IPS-20b (cell line): ENCODE data around the gene CDK15.
"Not testable (repeated sequence)": the region's sequence is repeated elsewhere in the genome, so short reads cannot be mapped to it uniquely, and the experiment has no call there.

Experiments
- H3K27ac ChIP-seq: one replicate; pipeline ENCODE4 v1.5.1; 2013; ENCODE audit warnings: low read length
- H3K27me3 ChIP-seq: 2 replicates; pipeline ENCODE4 v1.6.1; 2013; ENCODE audit warnings: mild to moderate bottlenecking, low read length, inconsistent platforms; ENCODE audit not compliant: insufficient read depth
- H3K36me3 ChIP-seq: 2 replicates; pipeline ENCODE4 v1.6.1; 2013; ENCODE audit warnings: low read depth, mild to moderate bottlenecking, inconsistent platforms, low read length, moderate library complexity; ENCODE audit not compliant: insufficient read depth
- H3K4me1 ChIP-seq: 2 replicates; pipeline ENCODE4 v1.6.1; 2013; ENCODE audit warnings: mild to moderate bottlenecking, control low read depth, inconsistent platforms, low read length, moderate library complexity; ENCODE audit not compliant: insufficient read depth
- H3K4me3 ChIP-seq: 2 replicates; pipeline ENCODE4 v1.5.1; 2013; ENCODE audit warnings: mild to moderate bottlenecking, low read length, inconsistent platforms
- H3K9ac ChIP-seq: 2 replicates; pipeline ENCODE4 v1.6.1; 2013; ENCODE audit warnings: low read depth, mild to moderate bottlenecking, inconsistent platforms, low read length, moderate library complexity
- H3K9me3 ChIP-seq: 2 replicates; pipeline ENCODE4 v1.6.1; 2013; ENCODE audit warnings: mild to moderate bottlenecking, low read depth, low read length, inconsistent platforms; ENCODE audit not compliant: insufficient read depth

CDK15 gene

DNA sequence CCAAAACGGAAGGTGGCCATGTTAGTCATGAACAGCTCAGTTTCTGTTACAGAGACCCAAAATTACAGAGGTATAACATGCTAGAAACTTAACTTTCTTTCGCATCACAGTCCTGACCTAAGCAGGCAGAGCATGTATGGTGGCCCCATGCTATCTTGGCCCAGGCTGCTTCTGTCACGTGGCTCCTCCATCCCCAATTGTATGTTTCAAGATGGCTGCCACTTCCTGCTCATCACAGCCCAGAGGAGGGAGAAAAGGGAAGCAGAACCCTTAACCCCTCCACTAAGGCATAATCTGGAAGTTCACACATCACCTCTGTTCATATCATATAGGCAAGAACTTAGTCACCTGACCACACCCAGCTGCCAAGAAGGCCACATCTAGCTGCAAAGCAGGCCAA lies 28.7 kb downstream of the CDK15 start:
- Histone ChIP-seq H3K4me3 (no peak overlapping the region), H3K9ac (no peak overlapping the region), H3K27me3 (no peaks in the 10 kb centered on the region), H3K9me3 (no peaks in the 10 kb centered on the region; the same call in 1 of the 2 replicates), H3K36me3 (no peaks in the 10 kb centered on the region), H3K4me1 (no peaks in the 10 kb centered on the region), H3K27ac (no peak overlapping the region)

- Histone ChIP-seq H3K27me3 (no peaks in the 10 kb centered on the region), H3K36me3 (no peaks in the 10 kb centered on the region), H3K4me1 (peaks cover 8% of the 10 kb centered on the region), H3K4me3 (no peak overlapping the region), H3K9ac (no peak overlapping the region), H3K9me3 (peaks cover 8% of the 10 kb centered on the region), H3K27ac (no peak overlapping the region)
Observed at GRCh38 chr2:201837391-201837790, 31.1 kb downstream of the CDK15 start.

DNA sequence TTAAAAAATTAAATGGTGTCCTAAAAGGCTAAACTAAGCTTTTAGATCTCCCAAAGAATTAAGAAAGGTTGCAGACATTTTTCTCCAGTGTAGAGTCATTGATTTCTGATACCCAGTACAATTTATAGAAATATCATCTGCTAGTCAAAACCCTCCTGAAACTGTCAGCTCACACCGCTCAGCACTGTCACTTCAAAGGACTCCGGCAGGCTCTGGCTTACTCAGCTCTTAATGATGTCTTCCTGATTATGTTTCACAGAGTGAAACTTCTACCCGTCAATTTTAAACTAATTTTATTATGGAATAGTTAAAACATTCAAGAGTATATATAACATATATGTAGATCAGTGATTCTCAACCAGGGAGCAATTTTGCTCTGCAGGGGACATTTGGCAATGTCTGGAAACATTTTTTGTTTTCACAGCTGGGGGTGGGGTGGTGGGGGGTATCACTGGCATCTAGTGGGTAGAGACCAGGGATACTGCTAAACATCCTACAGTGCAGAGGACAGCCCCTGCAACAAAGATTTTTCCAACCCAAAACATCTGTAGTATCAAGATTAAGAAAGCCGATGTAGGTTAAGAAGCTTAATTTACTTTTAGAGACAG lies 31.6 kb downstream of the CDK15 start:
- H3K9me3 ChIP-seq, result peaks cover 8% of the 10 kb centered on the region
- no peak overlapping the region for H3K27ac ChIP-seq
- peaks cover 13% of the 10 kb centered on the region for H3K4me1 ChIP-seq
- H3K9ac ChIP-seq, result no peak overlapping the region
- H3K27me3 ChIP-seq, result no peaks in the 10 kb centered on the region
- H3K4me3 ChIP-seq, result no peak overlapping the region
- no peaks in the 10 kb centered on the region for H3K36me3 ChIP-seq

- Histone ChIP-seq H3K27me3 (no peaks in the 10 kb centered on the region), H3K9ac (no peak overlapping the region), H3K36me3 (no peaks in the 10 kb centered on the region), H3K4me1 (peaks cover 13% of the 10 kb centered on the region), H3K27ac (no peak overlapping the region), H3K4me3 (no peak overlapping the region), H3K9me3 (peaks cover 8% of the 10 kb centered on the region)
Observed at GRCh38 chr2:201839727-201840126, 33.4 kb downstream of the CDK15 start.

DNA sequence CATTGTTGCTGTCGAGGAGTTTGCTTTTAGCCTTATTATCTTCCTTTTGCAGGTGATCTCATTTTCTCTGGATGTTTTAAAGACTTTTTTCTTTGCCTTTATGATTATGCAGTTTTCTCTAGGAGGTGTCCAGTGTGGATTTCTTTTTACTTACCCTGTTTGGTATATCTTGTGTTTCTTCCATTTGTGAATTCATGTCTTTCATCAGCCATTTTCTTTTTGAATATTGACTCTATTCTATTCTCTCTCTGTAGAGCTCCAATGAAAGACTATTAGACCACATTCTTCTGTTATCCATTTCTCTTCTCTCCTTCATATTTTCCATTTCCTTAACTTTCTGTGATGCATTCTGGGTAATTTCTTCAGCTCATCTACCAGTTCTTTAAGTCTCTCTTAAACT lies 34.4 kb downstream of the CDK15 start:
- Histone ChIP-seq H3K27me3 (no peaks in the 10 kb centered on the region), H3K9ac (no peak overlapping the region), H3K36me3 (no peaks in the 10 kb centered on the region), H3K27ac (no peak overlapping the region), H3K9me3 (peaks cover 8% of the 10 kb centered on the region), H3K4me3 (no peak overlapping the region), H3K4me1 (peaks cover 13% of the 10 kb centered on the region)

- Histone ChIP-seq H3K9me3 (peaks cover 8% of the 10 kb centered on the region), H3K4me3 (no peak overlapping the region), H3K9ac (no peak overlapping the region), H3K36me3 (no peaks in the 10 kb centered on the region), H3K27me3 (no peaks in the 10 kb centered on the region), H3K4me1 (peaks cover 13% of the 10 kb centered on the region), H3K27ac (no peak overlapping the region)
Observed at GRCh38 chr2:201842131-201842860, 36.0 kb downstream of the CDK15 start.

GRCh38 chr2:201844922-201845321 lies 38.6 kb downstream of the CDK15 start:
- peaks cover 13% of the 10 kb centered on the region for H3K4me1 ChIP-seq
- H3K9me3 ChIP-seq, H3K27ac ChIP-seq: not testable (repeated sequence)

GRCh38 chr2:201847481-201847880 lies 41.1 kb downstream of the CDK15 start:
- H3K4me1 ChIP-seq, result peaks cover 6% of the 10 kb centered on the region
- no peaks in the 10 kb centered on the region for H3K36me3 ChIP-seq
- no peak overlapping the region for H3K9ac ChIP-seq
- no peak overlapping the region for H3K4me3 ChIP-seq
- H3K27ac ChIP-seq, result no peak overlapping the region
- H3K27me3 ChIP-seq, result no peaks in the 10 kb centered on the region
- H3K9me3 ChIP-seq, result no peaks in the 10 kb centered on the region

More at GRCh38 chr2:201844922-201845321, 38.6 kb downstream of the CDK15 start:
- not testable (repeated sequence) for H3K4me3 ChIP-seq, H3K27me3 ChIP-seq, H3K9ac ChIP-seq, H3K36me3 ChIP-seq

- Histone ChIP-seq H3K9ac (no peak overlapping the region), H3K9me3 (no peaks in the 10 kb centered on the region), H3K27ac (no peak overlapping the region), H3K4me3 (no peak overlapping the region), H3K36me3 (no peaks in the 10 kb centered on the region), H3K27me3 (no peaks in the 10 kb centered on the region), H3K4me1 (peaks cover 7% of the 10 kb centered on the region; the same call in 1 of the 2 replicates)
Observed at GRCh38 chr2:201852462-201852861, 46.1 kb downstream of the CDK15 start.

DNA sequence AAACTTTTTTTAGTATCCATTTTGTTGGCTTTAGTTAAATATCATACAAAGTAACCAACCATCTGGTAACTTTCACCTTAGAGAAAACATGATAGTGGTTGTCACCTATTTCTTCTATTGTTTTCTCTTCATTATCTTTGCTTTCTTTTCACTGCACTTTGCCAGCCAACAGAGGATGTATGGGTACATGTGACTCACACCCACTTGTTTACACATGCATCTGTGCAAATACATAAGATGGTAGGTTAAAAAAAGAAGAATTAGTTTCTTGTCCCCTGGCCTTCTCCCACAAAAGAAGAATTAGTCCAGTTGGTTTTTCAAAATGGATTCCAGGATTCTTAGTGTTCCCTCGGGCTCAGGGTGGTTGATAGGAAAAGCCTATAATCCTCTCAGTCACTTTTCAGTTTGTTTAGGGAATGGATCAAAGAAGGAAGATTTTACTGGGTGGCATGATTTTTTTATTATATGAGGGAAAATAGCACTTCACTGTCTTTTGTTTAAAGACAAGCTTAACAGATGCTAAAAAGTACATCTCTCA lies 46.6 kb downstream of the CDK15 start:
- Histone ChIP-seq H3K27me3 (no peaks in the 10 kb centered on the region), H3K36me3 (no peaks in the 10 kb centered on the region), H3K9me3 (no peaks in the 10 kb centered on the region), H3K27ac (no peak overlapping the region), H3K4me1 (peaks cover 7% of the 10 kb centered on the region; the same call in 1 of the 2 replicates), H3K4me3 (no peak overlapping the region), H3K9ac (no peak overlapping the region)

DNA sequence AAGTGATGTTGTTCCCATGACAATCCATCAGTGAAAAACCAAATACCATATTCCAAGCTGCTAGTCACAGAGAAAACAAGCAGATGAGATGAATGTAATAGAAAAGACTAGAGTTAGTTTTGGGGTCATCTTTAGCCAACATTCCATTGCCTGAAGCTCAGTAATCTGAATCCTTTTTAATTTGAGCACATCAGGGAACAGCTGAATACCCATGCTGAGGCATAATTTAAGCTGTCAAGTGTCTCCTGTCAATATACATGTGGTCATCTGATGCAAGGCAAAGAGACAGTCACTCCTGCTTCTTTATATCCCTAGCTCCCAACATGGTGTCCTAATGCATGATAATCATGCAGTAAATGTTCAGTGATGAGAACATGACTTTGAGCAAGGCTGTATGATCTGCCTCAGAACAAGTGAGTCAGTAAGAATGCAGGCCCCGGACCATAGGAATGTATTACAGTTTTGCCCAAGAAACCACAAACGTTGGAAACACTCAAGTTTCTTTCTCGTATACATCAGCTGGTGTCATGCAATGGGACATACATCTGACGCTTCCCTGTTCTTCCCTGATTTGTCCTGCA lies 48.0 kb downstream of the CDK15 start:
- H3K9me3 ChIP-seq, result no peaks in the 10 kb centered on the region
- H3K4me1 ChIP-seq, result peaks cover 18% of the 10 kb centered on the region; the same call in 1 of the 2 replicates
- no peak overlapping the region for H3K27ac ChIP-seq
- no peaks in the 10 kb centered on the region for H3K27me3 ChIP-seq
- no peaks in the 10 kb centered on the region for H3K36me3 ChIP-seq
- H3K9ac ChIP-seq, result no peak overlapping the region
- no peak overlapping the region for H3K4me3 ChIP-seq

- no peak overlapping the region for H3K4me3 ChIP-seq
- peaks cover 23% of the 10 kb centered on the region; the same call in 1 of the 2 replicates for H3K4me1 ChIP-seq
- no peak overlapping the region for H3K27ac ChIP-seq
- no peak overlapping the region for H3K9ac ChIP-seq
- no peaks in the 10 kb centered on the region for H3K36me3 ChIP-seq
- no peaks in the 10 kb centered on the region for H3K27me3 ChIP-seq
- no peaks in the 10 kb centered on the region for H3K9me3 ChIP-seq
Observed at GRCh38 chr2:201854841-201855240, 48.5 kb downstream of the CDK15 start.
